Measurements from ENCODE around the gene ATP5MC2.
A peak's percentile ranks its signal among the peaks of the same experiment; 100 is the strongest.
"Not testable (repeated sequence)": the region's sequence is repeated elsewhere in the genome, so short reads cannot be mapped to it uniquely, and the experiment has no call there.

ATP5MC2 gene

GRCh38 chr12:53644133-53644532 is 31.8 kb downstream of the ATP5MC2 start:
- no peak for DNase-seq

DNA sequence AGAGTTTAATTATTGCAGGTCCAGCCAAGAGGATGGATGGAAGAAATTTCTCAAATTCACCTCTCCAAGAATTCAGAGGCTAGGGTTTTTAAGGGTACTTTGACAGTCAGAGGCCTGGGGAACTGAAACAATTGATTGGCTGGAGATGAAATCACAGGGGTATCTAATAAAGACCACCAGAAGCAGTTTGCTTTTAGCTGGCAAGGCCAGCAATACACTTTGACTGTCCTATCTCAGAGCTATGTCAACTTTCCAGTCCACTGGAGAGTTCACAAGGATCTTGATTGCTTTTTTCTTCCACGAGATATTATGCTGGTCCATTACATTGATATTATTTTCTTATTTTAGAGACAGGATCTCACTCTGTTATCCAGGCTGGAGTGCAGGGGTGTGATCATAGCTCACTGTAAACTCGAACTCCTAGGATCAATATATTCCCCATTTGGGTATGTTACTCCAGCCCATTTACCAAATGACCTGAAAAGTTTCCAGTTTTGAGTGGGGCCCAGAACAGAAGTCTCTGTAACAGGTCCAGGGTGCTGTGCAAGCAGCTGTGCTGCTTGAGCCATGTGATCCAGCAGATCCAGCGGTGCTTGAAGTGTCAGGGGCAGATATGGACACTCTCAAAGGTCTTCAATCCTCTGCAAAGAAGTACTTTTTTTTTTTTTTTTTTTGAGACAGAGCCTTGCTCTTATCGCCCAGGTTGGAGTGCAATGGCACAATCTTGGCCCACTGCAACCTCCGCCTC is 32.5 kb downstream of the ATP5MC2 start:
- DNase-seq = no peak

- DNase-seq = no peak
Measured at GRCh38 chr12:53638057-53638456, 37.8 kb downstream of the ATP5MC2 start.

- no peak for DNase-seq
Measured at GRCh38 chr12:53636641-53637040, 39.2 kb downstream of the ATP5MC2 start.

DNA sequence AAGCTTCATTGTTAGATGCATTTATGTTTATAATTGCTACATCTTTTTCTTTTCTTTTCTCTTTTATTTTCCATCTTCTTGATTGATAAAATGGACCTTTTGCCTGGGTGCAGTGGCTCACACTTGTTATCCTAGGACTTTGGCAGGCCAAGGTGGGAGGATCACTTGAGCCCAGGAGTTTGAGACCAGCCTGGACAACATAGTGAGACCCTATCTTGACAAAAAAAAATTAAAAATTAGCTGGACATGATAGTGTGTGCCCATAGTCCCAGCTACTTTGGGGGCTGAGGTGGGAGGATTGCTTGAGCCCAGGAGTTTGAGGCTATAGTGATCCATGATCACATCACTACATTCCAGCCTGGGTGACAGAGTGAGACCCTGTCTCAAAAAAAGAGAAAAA is 40.2 kb downstream of the ATP5MC2 start:
- DNase-seq = not testable (repeated sequence)

GRCh38 chr12:53631721-53632120 is 44.2 kb downstream of the ATP5MC2 start:
- DNase-seq = no peak

GRCh38 chr12:53627919-53628318 is 48.0 kb downstream of the ATP5MC2 start:
- no peak for DNase-seq

- DNase-seq = no peak
Measured at GRCh38 chr12:53626702-53627169, 49.1 kb downstream of the ATP5MC2 start.

DNA sequence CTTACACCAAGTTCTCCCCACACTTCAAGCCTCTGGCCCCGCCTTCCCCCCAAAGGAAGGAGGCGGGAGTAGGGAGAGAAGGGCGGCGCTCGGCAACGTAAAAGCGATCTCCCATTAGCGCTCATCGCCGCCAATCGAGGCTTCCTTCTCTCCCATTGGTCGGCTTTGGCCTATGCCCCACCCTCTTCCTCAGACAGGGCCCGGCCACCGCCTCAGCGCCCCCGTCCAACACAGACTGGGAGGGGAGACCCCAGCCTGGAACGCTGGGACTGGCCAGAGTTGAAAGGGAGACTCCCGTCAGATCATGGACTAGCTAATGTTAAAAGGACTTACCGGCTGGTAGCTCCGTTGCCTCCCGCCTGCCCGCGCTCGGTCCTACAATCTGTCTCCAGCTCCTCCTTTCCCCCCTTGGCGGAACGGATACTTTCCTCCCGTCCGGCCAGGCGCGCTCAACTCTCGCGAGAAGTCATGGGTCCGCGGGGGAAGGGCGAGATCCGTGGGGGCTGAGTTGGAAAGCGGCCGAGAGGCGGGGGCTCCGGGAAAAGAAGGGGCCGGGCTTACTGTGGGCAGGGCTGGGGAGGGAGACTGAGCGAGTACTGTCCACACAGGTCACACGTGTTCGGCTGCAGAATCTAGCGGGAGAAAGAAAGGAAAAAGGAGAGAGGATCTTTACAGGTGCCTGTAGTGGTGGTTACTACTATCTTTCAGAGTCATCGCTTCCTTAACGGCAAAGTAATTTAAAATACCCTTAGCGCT is 49.8 kb downstream of the ATP5MC2 start, which contains the start of gene ATF7:
Gene ATF7, minus strand, starts transcription at position 437 of the 756 bp plus-strand sequence. CDS start 25,382 bp downstream, outside the sequence.
- peak; percentile 97 to 98 for DNase-seq

DNA sequence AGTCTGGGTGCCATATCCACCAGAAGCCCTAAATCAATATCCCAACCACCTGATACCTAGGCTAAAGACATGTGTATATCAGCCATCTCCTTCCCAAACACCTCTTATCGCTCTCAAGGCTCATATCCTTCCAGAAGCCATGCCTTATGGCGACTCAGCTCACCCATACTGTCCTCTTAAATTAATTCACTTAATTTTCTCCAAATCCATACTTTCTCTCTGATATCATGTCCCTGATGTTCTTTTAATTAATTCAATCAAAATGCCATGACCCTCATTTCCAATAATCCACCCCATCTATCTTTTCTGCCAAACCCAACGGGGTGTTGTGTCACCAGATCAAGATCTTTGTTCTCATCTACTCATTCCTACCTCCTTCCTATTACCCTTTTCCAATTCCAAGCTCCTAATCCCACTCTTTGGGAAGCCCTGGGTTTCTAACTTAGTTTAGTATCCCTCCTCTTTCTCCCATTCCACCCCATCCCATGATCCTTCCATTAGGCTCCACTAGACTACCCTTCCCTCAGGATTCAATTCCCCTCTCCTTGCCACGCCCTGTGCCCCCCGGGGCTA is 50.4 kb downstream of the ATP5MC2 start:
- peak in 1 of 2 donors; percentile 1 for DNase-seq

DNA sequence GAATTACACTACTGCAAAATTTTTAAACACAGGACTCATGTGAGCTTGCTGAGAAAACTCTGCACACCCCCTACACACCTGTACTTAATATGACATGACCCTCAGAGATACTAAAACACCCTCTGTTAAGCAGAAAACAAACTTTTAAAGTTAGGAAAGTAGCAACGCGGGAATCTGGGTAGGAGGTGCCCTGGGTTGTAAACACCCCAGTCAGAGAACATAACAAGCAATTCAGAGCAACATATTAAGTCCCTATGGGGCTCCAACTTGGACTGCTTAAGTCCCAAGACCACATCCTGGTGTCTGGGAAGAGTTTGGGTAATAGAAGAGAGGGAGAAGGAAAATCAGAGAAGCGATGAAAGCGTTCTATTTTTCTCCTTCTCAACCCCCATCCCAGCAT is 50.9 kb downstream of the ATP5MC2 start:
- DNase-seq = no peak

GRCh38 chr12:53624458-53624857 is 51.4 kb downstream of the ATP5MC2 start:
- no peak for DNase-seq

DNA sequence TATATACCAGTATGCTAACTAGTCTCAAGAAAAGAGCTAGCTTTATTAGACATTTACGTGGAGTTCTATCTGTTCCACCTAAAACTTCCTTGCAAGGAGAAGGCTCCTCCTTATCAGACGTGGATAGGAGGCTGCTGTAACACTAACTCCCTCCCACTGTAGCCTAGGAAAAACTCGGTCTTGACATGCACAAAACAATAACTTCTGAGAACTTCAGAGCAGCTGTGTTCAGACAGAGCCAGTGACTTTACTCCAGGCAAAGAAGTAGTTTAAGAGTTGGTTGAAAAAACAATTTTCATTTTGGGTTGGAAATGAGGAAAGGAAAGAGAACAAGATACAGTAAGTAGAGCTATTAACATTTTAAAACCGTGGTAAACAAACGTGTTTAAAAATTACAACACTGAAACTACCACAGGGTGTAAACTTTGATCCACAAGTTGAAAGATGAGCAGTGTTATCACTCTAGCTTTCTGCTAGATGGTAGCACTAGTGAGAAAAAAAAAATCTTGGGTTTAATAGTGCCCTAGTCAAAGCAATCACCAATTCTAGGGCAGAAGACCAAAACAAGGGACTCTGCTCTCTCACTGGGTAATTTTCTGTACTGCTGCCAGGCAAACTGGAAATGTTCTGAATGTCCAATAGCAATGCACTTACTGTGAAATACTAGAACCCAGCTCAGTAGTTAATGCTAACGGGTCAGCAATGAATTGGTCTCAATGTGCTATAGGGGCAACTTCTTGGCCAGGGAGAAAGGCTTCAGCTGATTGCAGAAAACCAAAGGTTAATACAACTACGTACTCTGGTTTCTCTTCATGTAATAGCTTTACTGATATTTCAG is 52.1 kb downstream of the ATP5MC2 start:
- DNase-seq = no peak

- no peak for DNase-seq
Measured at GRCh38 chr12:53622724-53623123, 53.2 kb downstream of the ATP5MC2 start.

- peak in 1 of 2 donors; percentile 4 for DNase-seq
Measured at GRCh38 chr12:53618275-53618674, 57.6 kb downstream of the ATP5MC2 start.

DNA sequence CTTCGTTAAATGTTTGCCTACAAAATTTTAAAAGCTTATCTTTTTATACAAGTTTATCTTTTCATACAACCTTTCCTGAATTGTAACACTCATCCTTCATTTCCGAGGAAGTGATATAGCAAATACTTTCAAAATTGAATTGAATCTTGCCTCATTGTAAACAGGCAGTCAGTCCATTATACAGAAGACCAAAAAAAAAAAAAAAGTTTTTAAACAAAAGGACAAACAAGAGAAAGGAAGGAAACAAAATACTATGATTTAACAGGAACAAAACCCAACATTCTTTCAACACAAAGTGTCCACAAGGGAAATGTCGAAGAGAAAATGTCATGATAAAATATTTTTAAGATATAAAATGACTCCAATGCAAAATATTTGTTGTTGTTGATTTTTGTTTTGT is 58.2 kb downstream of the ATP5MC2 start:
- no peak for DNase-seq

DNA sequence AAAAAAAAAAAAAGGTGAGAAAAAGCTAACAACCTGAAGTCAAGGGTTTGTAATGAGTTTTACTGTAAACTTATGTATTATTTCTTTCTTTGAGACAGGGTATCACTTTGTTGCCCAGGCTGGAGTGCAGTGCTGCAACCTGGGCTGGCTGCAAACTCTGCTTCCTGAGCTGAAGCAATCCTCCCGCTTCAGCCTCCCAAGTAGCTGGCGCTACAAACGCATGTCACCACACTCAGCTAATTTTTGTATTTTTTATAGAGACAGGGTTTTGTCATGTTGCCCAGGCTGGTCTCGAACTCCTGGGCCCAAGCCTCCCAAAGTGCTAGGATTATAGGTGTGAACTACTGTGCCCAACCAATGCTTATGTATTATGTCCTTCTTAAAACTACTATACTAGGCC is 58.9 kb downstream of the ATP5MC2 start:
- no peak for DNase-seq
